NOMO-1 treated with dmso at 0.1 percent for 144 hours (cell line): ENCODE measurements around the gene HADH.
"Not testable (repeated sequence)": the region's sequence is repeated elsewhere in the genome, so short reads cannot be mapped to it uniquely, and the experiment has no call there.

Experiments used
- DNase-seq: peaks from one replicate; lab custom pipeline; 2025; ENCODE audit not compliant: unreplicated experiment; lab: John Stamatoyannopoulos, UW

The HADH gene

DNA sequence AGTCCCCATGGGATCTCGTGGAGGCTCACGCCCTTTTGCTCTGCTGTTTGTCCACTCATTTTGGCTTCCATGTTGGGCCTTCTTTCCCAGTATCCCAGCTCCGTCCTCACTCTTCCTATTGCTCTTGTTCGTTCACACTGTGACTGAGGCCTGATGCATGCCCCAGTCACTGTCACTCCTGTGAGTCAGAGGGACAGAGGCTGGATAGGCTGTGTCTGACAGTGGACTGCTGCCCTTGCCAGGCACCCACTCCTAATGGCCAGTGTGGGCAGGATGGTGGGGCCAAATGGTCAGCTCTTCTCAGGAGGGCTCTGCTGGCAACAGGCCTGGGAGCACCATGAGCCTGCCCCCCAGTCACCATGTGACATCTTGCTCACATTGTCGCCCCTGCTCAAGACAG is 40.0 kb downstream of the HADH start:
- no peak for DNase-seq

DNA sequence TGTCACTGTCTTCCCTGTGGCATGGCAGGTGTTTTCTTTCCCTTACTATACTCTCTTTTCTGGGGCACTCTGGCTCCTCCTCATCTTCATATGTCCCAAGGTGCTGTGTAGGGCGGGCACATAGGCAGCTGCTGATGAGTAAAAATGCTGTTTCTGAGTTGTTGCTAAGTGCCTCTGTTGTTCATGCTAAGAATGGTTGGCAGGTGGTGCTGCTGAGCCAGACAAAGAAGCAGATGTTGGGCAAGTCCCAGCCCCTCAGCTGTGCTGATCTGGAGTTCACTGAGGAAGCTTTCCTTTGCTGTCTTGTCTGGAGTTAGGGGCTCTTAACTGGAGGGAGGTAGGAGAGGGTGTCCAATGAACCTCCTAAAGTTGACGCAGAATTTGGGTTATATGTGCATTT is 40.6 kb downstream of the HADH start:
- DNase-seq, result no peak

DNA sequence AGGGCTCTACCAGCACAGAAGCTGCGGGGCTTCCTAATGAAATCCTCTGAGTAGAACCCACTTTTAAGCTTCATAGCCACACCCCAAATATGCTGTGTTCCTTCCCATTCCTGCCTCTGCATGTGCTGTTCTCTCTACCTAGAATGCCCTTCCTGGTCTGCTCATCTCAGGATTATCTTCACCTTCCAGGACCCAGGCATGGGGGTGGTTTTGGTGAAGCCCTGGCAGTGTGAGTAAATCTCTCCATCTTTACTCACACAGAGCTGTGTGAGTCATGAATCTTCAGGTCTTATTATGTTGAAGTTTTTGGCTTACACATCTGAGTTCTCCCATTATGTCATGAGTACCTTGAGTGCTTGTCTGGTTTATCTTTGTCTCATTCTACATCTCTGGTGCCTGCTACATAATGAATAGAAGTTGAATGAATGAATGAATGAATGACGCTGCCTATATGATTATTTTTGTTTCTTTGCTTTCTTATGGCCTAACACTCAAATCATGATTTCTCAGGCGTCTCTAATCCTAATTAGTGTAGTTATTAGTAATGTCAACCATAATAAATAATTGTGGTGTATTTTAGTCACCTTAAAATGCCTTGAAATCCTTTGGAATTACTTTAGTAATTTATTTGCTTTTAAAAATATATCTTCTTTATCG is 41.9 kb downstream of the HADH start:
- no peak for DNase-seq

DNA sequence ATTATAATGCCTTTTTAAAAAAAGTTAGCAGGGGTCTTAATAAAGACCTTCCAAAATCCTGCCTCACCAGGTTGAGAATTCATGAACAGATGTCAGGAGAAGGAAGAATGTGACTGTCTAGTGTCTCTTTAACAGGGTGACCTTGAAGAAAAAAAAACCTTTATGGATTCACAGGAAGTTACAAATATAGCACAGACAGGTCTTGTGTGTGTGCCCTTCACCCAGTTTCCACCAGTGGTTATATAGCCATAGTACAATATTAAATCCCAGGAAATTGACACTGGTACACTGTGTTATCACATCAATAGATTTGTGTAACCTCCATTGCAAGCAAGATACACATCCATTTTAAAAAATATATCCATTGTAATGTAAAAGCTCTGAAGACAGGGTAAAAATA is 43.7 kb downstream of the HADH start:
- DNase-seq, result no peak

DNA sequence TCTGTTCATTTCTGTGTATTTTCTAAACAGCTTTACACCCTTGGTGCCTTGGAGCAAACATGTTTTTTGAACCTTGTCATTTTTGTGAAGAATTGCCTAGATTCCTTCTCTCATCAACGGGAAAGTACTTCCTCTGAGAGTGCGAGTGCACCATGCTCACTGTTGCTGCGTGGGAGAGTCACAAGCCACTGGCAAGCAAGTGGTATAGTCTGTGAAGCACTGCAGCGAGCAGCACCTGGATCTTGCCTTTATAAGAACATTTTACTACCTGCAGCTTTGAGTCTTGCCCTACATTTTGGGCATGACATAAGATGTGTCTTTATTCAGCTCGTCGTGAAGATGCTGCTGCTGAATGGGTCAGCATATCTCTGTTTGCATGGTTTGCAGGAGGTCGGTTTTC is 44.9 kb downstream of the HADH start:
- no peak for DNase-seq

DNA sequence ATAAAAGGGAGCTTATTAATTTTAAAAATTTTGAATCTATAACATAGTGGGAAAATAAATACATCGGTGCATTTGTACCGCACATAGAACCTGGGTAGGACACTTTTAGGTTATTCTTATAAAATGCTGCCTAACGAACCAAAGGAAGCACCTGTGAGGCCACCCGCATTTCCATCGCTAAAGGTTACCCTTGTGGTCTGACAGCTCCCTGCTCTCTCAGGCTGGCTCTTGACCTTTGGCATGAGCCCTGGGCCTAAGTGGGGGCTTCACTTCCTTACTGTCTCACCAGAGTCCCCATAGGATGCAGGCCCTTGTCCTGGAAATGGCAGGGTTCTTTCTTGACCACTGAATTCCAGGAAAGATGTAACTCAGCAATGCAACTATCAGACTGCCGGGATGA is 46.0 kb downstream of the HADH start:
- no peak for DNase-seq

DNA sequence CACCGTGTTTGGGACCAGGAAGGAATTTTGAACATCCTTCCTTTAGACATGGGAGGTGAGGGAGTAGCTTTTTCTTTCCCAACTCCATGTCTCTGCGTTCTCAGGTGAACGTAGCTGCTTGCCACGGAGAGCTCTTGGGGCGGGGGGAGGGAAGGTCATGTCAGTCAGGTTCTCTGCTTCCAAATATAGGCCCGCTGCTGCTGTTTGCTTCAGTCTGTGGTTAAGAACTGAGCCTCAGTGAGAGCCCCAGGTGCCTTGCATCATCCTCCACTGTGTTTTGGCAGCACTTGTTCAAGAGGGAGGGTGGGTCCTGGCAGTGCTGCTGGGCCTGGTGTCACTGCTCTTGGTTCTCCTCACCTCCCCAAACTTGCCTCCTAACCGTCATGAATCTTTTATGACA is 46.5 kb downstream of the HADH start:
- no peak for DNase-seq

DNA sequence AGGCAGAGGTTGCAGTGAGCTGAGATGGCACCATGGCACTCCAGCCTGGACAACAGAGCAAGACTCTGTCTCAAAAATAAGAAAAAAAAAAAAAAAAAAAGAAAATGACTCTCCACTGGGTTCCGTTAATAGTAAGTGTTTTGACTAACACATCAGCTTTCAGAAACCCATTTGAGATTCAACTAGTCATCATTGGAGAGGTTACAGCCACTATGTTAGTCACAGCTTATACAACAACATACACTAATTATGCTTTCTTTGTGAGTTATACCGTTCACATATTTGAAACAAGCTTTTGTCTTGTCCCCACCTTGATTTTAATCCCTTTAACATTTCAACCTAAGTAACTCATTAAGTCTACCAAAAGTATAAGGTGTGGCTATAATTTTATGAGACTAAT is 48.2 kb downstream of the HADH start:
- DNase-seq, result no peak

DNA sequence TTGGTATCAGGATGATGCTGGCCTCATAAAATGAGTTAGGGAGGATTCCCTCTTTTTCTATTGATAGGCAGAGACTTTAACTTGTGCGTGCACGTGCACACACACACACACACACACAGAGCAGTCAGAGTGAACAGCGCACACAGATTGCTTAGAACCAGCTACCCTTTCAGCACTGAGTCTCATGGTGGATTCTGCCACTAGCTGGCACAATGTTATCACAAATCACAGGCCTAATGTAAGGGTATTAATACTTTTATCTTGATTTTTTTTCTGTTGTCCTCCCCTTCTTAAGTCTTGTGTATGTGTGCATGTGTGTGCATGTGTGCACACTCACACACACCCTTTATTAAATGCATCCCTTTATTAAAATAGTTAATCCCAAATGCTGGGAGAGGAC is 53.2 kb downstream of the HADH start:
- DNase-seq, result no peak

DNA sequence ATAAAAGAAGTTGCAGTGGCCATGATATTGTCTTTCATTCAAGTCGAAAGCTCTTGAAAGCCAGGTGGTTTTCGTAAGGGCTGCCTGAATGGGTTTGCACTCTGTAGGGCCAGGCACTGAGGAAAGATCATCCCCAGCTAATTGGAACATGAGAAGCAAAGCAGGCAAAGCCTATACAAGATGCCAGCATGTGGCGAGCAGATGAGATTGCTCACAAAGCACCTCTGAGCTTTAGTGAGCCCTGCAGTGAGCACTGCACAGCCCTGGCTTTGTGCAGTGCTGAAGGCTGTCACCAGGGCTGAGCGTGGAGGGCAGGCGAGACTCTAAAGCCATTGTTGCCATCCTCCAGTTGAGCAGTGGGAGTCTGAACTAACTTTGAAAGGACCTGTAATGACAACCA is 53.8 kb downstream of the HADH start:
- DNase-seq, result no peak

DNA sequence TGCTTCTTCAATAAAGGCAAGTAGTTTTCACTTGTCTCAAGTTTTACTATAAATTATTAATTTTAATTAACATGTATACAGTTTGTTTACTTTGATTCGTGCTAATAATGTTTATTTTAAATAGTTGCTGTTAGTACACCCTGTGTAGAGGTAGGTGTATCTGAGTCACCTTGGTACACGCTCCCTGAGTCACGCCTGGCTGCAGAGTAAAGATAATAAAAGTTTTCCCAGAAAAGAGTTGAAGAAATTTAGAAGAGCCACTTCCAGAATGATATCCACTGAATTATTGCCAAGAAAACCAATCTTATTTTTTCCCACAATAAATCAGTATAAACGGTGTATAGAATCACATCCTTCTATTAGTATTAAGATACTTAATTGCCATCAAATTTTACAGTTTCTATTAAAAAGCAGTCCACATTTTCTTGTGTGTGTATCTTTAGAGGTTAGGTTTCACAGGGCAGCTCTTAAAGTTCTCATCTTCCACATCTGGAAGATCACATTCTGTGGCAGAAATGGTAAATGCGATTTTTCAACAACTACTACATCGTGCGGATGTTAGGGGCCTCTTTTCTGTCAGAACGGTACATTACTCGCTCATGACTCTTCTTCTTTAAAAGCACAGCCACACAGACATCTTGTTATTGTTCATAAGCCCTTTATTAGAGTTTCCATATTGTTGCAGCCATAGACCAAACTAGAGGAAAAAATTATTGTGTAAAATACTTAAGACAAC is 55.4 kb downstream of the HADH start:
- DNase-seq, result no peak

DNA sequence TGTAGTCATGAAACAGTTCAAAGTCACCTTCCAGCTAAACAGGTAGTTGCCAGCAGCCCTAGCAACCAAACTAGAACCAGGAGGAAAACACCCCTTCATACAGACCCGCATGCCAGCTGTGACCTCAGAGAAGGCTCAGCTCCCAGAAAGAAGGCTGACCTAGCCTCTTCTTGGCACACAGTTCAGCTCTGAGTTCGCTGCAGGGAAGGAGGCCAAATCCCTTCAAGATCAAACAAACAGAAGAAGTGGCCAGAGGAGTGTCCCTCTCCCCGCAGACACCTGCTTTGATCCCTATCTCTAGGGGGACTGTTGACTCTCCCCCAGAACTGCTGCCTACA is 56.0 kb downstream of the HADH start:
- DNase-seq, result no peak

DNA sequence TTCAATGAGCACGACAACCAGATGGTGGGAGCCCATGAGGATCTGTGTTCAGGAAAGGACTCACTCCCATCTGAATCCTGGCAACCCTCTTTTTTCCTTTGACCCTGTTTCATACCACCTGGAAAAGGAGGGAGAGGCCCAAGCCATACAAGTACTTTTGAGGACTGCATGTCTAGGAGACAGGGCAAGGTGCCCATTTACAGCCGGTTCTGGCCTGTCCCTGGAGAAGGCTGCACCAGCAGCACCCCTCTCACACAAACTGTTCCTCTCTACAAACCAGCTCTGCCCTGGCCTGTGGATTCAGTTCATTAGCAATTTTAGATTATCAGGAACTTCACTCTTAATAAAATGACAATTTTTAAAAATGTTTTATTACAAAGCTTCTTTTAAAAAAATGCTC is 57.5 kb downstream of the HADH start:
- DNase-seq, result no peak

DNA sequence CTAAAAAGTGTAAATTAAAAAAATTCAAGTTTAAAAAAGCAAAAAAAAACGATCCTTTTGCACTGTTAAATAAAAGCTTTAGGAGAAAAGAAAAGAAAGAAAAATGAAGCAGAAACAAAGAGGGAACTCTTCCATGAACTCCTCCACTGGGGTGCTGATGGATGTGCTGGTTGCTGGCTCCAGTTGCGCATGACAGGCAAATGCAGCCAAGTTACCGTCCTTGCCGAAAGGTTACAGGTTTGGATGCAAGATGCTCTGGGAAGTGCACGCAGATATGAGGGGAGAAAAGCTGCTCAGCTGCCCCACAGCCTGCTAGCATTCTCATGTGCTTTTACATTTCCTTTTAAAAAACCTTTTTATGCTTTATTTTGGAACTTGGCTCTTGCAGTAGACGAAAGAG is 58.5 kb downstream of the HADH start:
- DNase-seq, result no peak

DNA sequence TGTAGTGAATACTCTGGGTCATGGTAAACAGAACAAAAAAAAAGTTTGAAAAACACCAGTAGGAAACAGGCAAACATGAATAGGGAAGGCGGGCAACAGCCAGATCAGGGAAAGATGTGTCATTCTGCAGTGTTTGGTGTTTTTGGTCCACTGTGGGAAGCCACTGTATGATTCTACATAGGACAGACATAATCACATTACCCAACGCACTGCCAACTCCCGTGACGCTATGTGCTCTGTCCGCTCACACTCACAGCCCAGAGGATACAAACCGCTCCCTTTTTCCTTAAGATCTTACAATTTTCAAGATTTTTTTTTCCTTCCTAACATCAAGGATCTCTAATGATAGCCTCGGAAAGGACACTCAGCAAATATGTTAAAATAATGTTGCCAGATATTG is 59.3 kb downstream of the HADH start:
- no peak for DNase-seq

DNA sequence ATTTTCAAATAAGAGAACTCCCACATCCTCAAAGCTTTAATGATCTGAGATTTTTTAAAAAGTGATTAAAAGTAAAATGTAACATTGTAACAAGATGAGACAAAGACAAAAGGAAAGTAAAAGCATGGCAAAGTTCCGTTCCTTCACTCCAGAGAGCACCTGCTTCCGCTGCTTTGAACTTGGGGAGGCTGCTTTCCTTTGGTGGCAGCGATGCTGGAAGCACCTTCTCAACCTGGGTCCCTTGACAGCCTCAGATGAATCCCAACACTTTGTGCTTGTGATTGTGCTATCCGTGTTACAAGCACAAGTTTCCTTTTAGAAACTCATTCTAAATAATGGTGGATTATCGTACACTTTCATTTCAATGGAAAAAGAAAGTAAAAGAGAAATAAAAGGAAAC is 59.7 kb downstream of the HADH start:
- DNase-seq, result no peak

DNA sequence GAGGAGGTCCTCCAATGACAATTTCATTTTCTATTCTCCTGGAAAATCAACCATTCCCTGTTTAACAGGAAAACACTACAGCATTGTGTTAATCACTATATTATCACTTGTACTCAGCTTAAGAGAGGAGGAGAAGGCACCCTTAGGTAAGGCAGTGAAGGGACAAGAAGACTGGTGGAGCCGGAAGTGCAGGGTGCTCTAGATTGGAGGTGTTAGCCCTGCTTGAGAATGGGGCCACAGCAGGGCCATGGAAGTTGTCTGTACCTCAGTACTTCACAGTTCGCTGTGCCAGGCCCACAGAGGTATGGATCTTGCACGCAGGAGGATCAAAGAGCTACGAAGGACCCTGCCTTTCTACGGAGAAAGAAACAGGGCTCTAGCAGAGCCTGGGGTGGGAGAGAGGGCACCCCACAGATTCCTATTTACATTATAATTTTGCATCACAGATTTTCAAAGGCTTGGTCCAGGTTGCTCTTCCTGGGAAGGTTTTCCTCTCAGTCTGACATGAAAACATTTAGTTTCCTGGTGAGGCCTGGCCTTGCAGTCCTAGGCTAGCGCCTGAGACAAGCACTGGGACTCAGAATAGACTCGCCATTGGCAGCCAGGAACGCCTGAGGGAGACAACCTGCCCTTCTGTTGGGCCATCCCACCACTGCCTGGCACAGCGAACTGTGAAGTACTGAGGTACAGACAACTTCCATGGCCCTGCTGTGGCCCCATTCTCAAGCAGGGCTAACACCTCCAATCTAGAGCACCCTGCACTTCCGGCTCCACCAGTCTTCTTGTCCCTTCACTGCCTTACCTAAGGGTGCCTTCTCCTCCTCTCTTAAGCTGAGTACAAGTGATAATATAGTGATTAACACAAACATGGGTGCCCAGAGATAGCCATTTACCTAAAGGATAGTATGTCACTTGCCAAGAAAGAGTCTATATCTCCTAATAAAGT is 60.8 kb downstream of the HADH start:
- DNase-seq, result not testable (repeated sequence)

DNA sequence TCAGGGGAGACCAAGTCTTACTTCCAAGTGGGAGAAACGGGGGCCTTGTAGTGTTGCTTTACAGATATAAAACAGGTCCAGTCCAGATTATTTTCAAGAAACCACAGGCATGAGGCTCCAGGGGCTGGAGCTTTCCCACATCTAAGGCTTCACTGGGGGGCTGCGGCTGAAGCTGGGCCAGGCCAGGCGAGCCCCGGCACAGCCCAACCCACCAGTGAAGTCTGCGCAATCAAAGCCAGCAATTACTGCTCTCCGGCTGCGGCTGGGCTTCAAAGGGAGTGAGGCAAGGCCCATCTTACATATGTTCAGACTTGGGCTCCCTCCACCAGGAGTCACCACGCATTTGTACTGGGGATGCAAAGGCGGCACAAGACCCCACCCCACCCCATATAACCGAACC is 61.7 kb downstream of the HADH start:
- no peak for DNase-seq

DNA sequence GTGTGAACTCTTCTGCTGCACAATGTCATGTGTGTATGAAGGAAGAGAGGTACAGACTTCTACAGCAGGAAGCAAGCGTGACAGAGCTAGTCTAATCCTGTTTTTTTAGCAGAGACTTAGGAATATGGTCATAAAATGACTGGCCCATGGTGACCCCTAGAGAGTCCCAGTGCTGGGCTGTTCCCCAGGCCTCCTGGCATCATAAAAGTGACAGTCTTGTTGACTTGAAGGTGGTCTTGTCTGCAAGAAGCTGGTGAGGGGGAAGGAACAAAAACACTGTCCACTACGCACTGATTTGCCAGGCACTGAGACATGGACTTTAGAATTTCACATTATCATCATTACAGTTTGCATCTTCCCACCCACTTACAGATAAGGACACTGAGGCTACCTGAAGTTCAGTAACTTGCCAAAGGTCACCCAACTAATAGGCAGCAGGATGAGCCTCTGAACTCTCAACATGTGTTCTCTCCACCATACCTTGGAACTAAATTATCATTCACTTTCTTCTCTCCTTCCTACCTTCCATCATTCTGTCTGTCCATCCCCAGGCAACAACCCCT is 63.0 kb downstream of the HADH start:
- DNase-seq, result no peak

DNA sequence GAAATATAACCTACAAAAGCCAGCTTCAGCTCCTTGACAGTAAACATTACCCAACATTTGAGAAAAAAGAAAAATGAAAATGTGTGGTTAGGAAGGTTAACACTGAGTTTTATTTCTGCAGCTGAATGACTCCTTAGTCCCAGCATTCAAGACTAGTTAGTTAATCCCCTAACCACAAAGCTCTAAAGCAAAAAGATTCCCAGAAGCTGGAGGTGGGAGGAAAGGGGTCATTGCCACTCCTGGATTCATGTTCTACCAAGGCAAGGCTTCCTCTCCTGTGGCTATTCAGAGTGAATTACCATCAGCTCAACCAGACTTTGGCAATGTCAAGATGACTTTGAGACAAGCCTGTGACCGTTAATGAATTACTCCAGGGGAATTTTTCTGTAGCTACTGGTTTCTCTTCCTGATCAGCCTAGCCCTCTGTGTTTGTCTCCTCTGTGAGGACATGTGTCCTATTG is 63.6 kb downstream of the HADH start:
- no peak for DNase-seq

DNA sequence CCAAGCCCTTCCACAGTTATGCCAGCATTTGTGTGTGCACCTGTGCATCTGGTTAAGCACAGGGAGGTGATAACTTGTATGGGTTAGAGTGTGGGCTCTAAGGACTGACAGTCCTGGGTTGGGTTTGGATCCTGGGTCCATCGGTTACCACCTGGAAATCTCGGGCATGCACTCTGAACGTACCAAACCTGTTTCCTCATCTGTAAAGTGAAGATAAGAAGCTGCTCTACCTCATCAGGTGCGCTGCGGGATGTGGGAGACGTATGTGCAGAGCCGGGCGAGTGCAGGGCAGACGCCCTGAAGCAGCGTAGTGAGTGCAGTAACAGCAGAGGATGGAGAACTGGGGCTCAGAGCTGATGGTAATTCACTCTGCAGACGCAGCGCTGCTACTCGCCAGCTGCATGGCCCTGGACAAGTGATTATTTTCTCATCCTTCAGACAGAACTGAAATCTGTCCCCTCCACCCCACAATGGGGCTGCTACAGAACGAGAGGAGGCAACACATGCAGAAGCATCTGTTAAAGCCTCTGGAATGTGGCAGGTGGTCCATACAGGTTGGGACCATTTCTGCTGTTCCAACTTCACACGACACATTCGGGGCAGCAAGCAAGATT is 64.4 kb downstream of the HADH start:
- DNase-seq, result no peak
